ENCODE data around the gene CFAP68. TPM values are rescaled to one million over a fixed set of nuclear protein-coding genes. Genes with fewer than 3 reads are reported as not detected.
A peak's percentile ranks its signal among the peaks of the same experiment; 100 is the strongest.

The CFAP68 gene
- total RNA-seq, 4 donors from 2014 or later = 12.7 to 28.8 (median 17.7) TPM

- H3K36me3 ChIP-seq = peaks cover 0 to 12% (median 0%) of the 10 kb centered on the region in 3 donors
- TF ChIP-seq POLR2A (IDR thresholded peaks at IDR 0.05) (no peak), CTCF (IDR thresholded peaks at IDR 0.05) (no peak)
- H3K4me1 ChIP-seq = peaks cover 0 to 14% (median 0%) of the 10 kb centered on the region in 3 donors
- H3K27ac ChIP-seq = no peak overlapping the region
- H3K9me3 ChIP-seq = no peaks in the 10 kb centered on the region
- intact Hi-C loops (cut with DNase I) = no loop called here
- H3K27me3 ChIP-seq = no peaks in the 10 kb centered on the region
- WGBS, 2 donors = 33 to 44% methylated on average over 2 of the region's 2 CpGs
- no peak for DNase-seq
- H3K4me3 ChIP-seq = no peak overlapping the region
Observed at GRCh38 chr11:111905411-111905810, 26.1 kb downstream of the CFAP68 start.

DNA sequence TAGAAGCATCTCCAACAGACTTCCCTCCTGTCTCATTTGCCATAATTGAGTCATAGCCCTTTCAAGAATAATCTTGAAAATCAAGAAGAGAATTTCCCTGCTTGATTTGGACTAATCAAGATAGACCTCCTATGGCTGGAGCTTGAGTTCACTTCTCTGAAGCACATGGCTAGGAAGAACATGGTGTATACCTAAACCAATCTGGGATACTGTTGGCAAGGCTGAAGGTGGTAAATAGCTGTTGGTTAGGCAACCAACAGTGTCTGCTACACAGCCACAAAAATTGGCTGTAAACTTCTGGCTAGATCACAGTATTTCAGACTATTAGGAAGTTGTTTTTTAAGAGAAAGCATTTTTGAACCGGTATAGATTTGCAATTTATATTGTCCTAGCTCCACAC, 27.3 kb downstream of the CFAP68 start:
- Histone ChIP-seq H3K27ac (no peak overlapping the region), H3K4me1 (peaks cover 4 to 27% (median 7%) of the 10 kb centered on the region in 3 donors), H3K27me3 (no peaks in the 10 kb centered on the region), H3K4me3 (no peak overlapping the region), H3K9me3 (no peaks in the 10 kb centered on the region), H3K36me3 (peaks cover 0 to 12% (median 0%) of the 10 kb centered on the region in 3 donors)
- 81 to 94% methylated on average over 1 of the region's 1 CpG for WGBS, 2 donors
- intact Hi-C loops (cut with DNase I) = no loop called here
- no peak for TF ChIP-seq CTCF (IDR thresholded peaks at IDR 0.05)
- no peak for TF ChIP-seq POLR2A (IDR thresholded peaks at IDR 0.05)
- DNase-seq = no peak

DNA sequence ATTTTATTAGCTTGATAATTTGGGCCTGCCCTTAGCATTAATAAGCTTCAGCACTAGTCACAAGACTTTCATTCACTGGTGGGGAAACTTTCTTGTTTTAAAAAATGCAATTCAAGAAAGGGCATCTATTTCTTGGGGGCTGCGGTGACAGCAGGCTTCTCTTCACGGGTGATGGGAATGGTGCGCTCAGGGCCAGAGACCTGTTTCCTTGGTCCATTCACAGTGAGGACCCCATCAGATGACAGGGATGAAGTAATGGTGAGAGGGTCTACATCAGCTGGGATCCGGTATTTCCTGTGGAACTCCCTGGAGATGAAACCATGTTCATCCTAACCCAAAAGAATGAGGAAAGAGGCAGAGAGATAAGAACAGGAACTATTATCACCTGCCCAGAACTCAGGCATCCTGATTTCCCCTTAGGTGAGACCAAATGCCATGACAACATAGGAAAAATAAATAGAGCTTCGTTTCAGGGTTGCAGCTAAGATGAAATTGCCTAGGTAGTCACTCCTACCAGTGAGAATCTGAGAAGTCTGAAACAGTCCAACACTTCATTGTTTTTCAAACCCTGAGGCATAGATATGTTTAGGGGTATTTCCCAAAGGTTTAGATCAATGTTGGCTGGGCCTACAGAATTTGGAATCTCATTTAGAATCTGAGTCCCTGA, 29.4 kb downstream of the CFAP68 start:
- no peak for DNase-seq
- peak overlapping the region in 1 of 4 donors; percentile 54 for H3K4me3 ChIP-seq
- 42 to 76% methylated on average over 2 to 5 of the region's 5 CpGs for WGBS, 2 donors

DNA sequence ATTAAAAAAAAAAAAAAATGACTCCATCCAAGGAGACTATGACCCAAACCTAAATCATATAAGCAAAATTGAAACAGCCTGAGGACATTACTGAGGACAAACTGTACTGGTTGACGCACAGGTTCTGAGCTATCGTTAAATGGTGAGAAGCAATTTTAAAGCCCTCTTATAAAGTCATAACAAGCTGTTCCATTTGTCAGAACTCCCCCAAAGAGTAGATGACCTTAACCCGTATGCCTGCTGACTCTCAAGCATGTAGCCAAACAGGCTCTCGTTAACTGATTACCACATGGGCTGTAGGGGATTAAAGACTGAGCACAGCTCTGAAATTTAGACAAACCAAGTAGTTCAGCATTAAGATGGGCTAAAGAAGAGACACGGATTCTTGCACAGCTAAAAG, 30.0 kb downstream of the CFAP68 start:
- Histone ChIP-seq H3K36me3 (peaks cover 0 to 12% (median 0%) of the 10 kb centered on the region in 3 donors), H3K4me3 (peak overlapping the region in 3 of 4 donors; percentile 47 to 68 (median 54)), H3K27me3 (peaks cover 0 to 16% (median 0%) of the 10 kb centered on the region in 4 donors), H3K4me1 (peaks cover 11 to 54% (median 21%) of the 10 kb centered on the region in 3 donors), H3K27ac (peak overlapping the region in 3 of 4 donors; percentile 94 to 96 (median 95)), H3K9me3 (no peaks in the 10 kb centered on the region)
- no peak for DNase-seq
- intact Hi-C loops (cut with DNase I) = no loop called here
- 60 to 78% methylated on average over 5 of the region's 5 CpGs for WGBS, 2 donors
- no peak for TF ChIP-seq POLR2A (IDR thresholded peaks at IDR 0.05)
- TF ChIP-seq CTCF (IDR thresholded peaks at IDR 0.05) = no peak

More for the DNA sequence above, 29.4 kb downstream of the CFAP68 start:
- Histone ChIP-seq H3K27ac (peak overlapping the region in 2 of 4 donors; percentile 94 to 95), H3K36me3 (peaks cover 0 to 12% (median 0%) of the 10 kb centered on the region in 3 donors), H3K27me3 (peaks cover 0 to 16% (median 0%) of the 10 kb centered on the region in 4 donors), H3K9me3 (no peaks in the 10 kb centered on the region), H3K4me1 (peaks cover 11 to 48% (median 20%) of the 10 kb centered on the region in 3 donors)
- TF ChIP-seq CTCF (IDR thresholded peaks at IDR 0.05) = no peak
- no peak for TF ChIP-seq POLR2A (IDR thresholded peaks at IDR 0.05)
- intact Hi-C loops (cut with DNase I) = no loop called here

All from esophagus squamous epithelium (tissue), 5 donors.